Measurements from ENCODE around the gene SLC6A18. TPM values are rescaled to one million over a fixed set of nuclear protein-coding genes. Genes with fewer than 3 reads are reported as not detected.

Gene SLC6A18
- total and polyA plus RNA-seq, 2 of the 13 experiments (the other 11 are each of a cell fraction or from before 2014, with no cell fraction given) = not detected

GRCh38 chr5:1242733-1243486, 17.7 kb downstream of the SLC6A18 start:
- 0 out of 2 replicates have a peak, but pooled peaks have one; percentile 8 for TF ChIP-seq EZH2 (conservative IDR thresholded peaks at IDR 0.05; ENCODE audit: low read depth, low read length)
- no peak for TF ChIP-seq ZBTB33 (CRISPR knock-in tag; IDR thresholded peaks at IDR 0.05)
- in situ Hi-C loops (cut with HindIII; ENCODE audit: extremely low pct_ligation_motif_present, low pct_unique_long_range_greater_than_20kb) (no loop called here), intact Hi-C loops (cut with micrococcal nuclease; ENCODE audit: unreplicated experiment) (no loop called here)
- FAIRE-seq = no peak
- Histone ChIP-seq H2AFZ (ENCODE audit: low read length) (no peak overlapping the region), H3K9me3 (ENCODE audit: low read length) (no peaks in the 10 kb centered on the region), H3K9ac (ENCODE audit: insufficient read depth, low read depth, low read length) (no peak overlapping the region), H4K20me1 (ENCODE audit: insufficient read depth, low read length) (peaks cover 7% of the 10 kb centered on the region; the same call in 1 of the 2 replicates), H3K27ac (ENCODE audit: extremely low read length, insufficient read depth, low read length) (no peak overlapping the region), H3K79me2 (ENCODE audit: insufficient read depth, low read length) (no peaks in the 10 kb centered on the region), H3K4me1 (ENCODE audit: insufficient read depth, low read length) (peaks cover 3% of the 10 kb centered on the region; the same call in 1 of the 2 replicates), H3K27me3 (ENCODE audit: control insufficient read depth in 1 of 2, insufficient read depth in 2 of 2, low read length in 2 of 2) (peaks cover 11 to 62% of the 10 kb centered on the region in 2 experiments), H3K4me2 (ENCODE audit: low read depth, low read length) (no peak overlapping the region), H3K4me3 (replicated peaks in 1 of 3; ENCODE audit: insufficient read depth in 1 of 3, low read depth in 2 of 3, low read length in 3 of 3) (no peak overlapping the region), H3K36me3 (replicated peaks in 1 of 2; ENCODE audit: control insufficient read depth in 1 of 2, insufficient read depth in 2 of 2, low read length in 2 of 2) (no peaks in the 10 kb centered on the region)
- ATAC-seq = no peak
- POLR2A ChIA-PET = no interaction called here
- BruUV-seq (replicated peaks) = no TSS peak
- no peak for DNase-seq (ENCODE audit: low spot score)
- 4% methylated on average over 5 of the region's 14 CpGs for WGBS (ENCODE audit: low lambda C conversion rate)
- CTCF ChIA-PET (ENCODE audit: low intra/inter-chr PET ratio, low total read pairs) = no interaction called here

DNA sequence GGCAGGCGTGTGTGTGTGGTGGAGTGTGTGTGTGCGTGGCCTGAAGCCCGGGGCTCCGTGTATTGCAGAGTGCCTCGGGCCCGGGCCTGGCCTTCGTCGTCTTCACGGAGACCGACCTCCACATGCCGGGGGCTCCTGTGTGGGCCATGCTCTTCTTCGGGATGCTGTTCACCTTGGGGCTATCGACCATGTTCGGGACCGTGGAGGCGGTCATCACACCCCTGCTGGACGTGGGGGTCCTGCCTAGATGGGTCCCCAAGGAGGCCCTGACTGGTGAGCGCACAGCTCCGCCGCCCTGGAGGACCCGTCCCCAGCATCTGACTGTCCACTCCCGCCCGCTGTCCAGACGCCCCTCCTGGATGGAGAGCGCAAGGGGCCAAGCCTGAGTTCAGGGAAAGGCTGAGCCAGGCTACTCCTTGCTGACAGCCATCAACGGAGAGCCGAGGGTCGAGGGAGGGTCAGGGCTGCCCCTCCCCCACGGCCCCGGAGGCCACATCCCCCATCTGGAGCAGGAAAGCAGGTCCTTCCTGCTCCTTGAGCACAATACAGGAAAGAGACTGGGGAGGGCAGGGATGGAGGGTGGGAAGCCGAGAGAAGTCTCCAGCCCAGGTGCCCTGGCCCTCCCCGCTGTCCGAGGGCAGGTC, 18.4 kb downstream of the SLC6A18 start:
- no peaks in the 10 kb centered on the region for H3K9me3 ChIP-seq (ENCODE audit: low read length)
- H3K79me2 ChIP-seq (ENCODE audit: insufficient read depth, low read length) = no peaks in the 10 kb centered on the region
- ChIA-PET CTCF (ENCODE audit: low intra/inter-chr PET ratio, low total read pairs) (no interaction called here), POLR2A (no interaction called here)
- in situ Hi-C loops (cut with HindIII; ENCODE audit: extremely low pct_ligation_motif_present, low pct_unique_long_range_greater_than_20kb) (no loop called here), intact Hi-C loops (cut with micrococcal nuclease; ENCODE audit: unreplicated experiment) (no loop called here)
- no peak overlapping the region for H3K27ac ChIP-seq (ENCODE audit: extremely low read length, insufficient read depth, low read length)
- H2AFZ ChIP-seq (ENCODE audit: low read length) = no peak overlapping the region
- DNase-seq (ENCODE audit: low spot score) (no peak), ATAC-seq (no peak), FAIRE-seq (no peak)
- peaks cover 7% of the 10 kb centered on the region; the same call in 1 of the 2 replicates for H4K20me1 ChIP-seq (ENCODE audit: insufficient read depth, low read length)
- no peak overlapping the region for H3K4me3 ChIP-seq (replicated peaks in 1 of 3; ENCODE audit: insufficient read depth in 1 of 3, low read depth in 2 of 3, low read length in 3 of 3)
- BruUV-seq (replicated peaks) = no TSS peak
- H3K27me3 ChIP-seq (ENCODE audit: control insufficient read depth in 1 of 2, insufficient read depth in 2 of 2, low read length in 2 of 2) = peaks cover 11 to 65% of the 10 kb centered on the region in 2 experiments
- no peak overlapping the region for H3K4me2 ChIP-seq (ENCODE audit: low read depth, low read length)
- no peaks in the 10 kb centered on the region for H3K36me3 ChIP-seq (replicated peaks in 1 of 2; ENCODE audit: control insufficient read depth in 1 of 2, insufficient read depth in 2 of 2, low read length in 2 of 2)
- no peaks in the 10 kb centered on the region for H3K4me1 ChIP-seq (ENCODE audit: insufficient read depth, low read length)
- no peak overlapping the region for H3K9ac ChIP-seq (ENCODE audit: insufficient read depth, low read depth, low read length)
- WGBS (ENCODE audit: low lambda C conversion rate) = 8% methylated on average over 8 of the region's 33 CpGs
- TF ChIP-seq HNRNPH1 (optimal IDR thresholded peaks at IDR 0.05; ENCODE audit: low read depth, low read length) (no peak), FOXO1 (CRISPR knock-in tag; IDR thresholded peaks at IDR 0.05) (no peak), PCBP1 (IDR thresholded peaks at IDR 0.05; ENCODE audit: borderline replicate concordance, low read depth, low read length) (no peak), CTCF (CRISPR knock-in tag; IDR thresholded peaks at IDR 0.05) (no peak), HMG20B (CRISPR knock-in tag; conservative IDR thresholded peaks at IDR 0.05) (no peak), ZNF577 (CRISPR knock-in tag; IDR thresholded peaks at IDR 0.05; ENCODE audit: borderline replicate concordance, low read depth) (no peak), MTERF4 (CRISPR knock-in tag; IDR thresholded peaks at IDR 0.05) (no peak), ARHGAP35 (CRISPR knock-in tag; IDR thresholded peaks at IDR 0.05; ENCODE audit: borderline replicate concordance) (no peak), FOXC1 (CRISPR knock-in tag; IDR thresholded peaks at IDR 0.05; ENCODE audit: borderline replicate concordance) (no peak), RBAK (CRISPR knock-in tag; IDR thresholded peaks at IDR 0.05) (no peak)

All from HepG2 (cell line).